Activated naive CD4-positive, alpha-beta T cell treated with anti-CD3 and anti-CD28 coated beads, Interleukin-2, amount 10 ng/mL, durations not matched to agents 7 days and 5 days (primary cell): Measurements from ENCODE around the gene TAF6L.
"Not testable (repeated sequence)": the region's sequence is repeated elsewhere in the genome, so short reads cannot be mapped to it uniquely, and the experiment has no call there.

Experiments used
- CTCF ChIA-PET: fragments of 350-600 bp; sonication (Branson Sonifier 250); formaldehyde crosslinking; loops from one replicate; lab custom pipeline; 2021; ENCODE audit warnings: antibody characterized with exemption; lab: Charles Lee
- DNase-seq: peaks from one replicate; pipeline ENCODE4 v3.0.0-alpha.2; 2020
- H3K27ac Mint-ChIP-seq: one replicate; pipeline ENCODE4 v1.8.0; 2021; ENCODE audit warnings: mild to moderate bottlenecking, moderate library complexity, mixed read lengths
- H3K27me3 Mint-ChIP-seq: one replicate; pipeline ENCODE4 v1.8.0; 2021; ENCODE audit warnings: mild to moderate bottlenecking, mixed read lengths
- H3K36me3 Mint-ChIP-seq: one replicate; pipeline ENCODE4 v1.8.0; 2021; ENCODE audit warnings: mixed read lengths
- H3K4me1 Mint-ChIP-seq: one replicate; pipeline ENCODE4 v1.8.0; 2021; ENCODE audit warnings: mixed read lengths
- H3K4me3 Mint-ChIP-seq: one replicate; pipeline ENCODE4 v1.8.0; 2021; ENCODE audit warnings: mild to moderate bottlenecking, moderate library complexity, mixed read lengths
- H3K9me3 Mint-ChIP-seq: one replicate; pipeline ENCODE4 v1.8.0; 2021; ENCODE audit warnings: mixed read lengths

TAF6L gene

DNA sequence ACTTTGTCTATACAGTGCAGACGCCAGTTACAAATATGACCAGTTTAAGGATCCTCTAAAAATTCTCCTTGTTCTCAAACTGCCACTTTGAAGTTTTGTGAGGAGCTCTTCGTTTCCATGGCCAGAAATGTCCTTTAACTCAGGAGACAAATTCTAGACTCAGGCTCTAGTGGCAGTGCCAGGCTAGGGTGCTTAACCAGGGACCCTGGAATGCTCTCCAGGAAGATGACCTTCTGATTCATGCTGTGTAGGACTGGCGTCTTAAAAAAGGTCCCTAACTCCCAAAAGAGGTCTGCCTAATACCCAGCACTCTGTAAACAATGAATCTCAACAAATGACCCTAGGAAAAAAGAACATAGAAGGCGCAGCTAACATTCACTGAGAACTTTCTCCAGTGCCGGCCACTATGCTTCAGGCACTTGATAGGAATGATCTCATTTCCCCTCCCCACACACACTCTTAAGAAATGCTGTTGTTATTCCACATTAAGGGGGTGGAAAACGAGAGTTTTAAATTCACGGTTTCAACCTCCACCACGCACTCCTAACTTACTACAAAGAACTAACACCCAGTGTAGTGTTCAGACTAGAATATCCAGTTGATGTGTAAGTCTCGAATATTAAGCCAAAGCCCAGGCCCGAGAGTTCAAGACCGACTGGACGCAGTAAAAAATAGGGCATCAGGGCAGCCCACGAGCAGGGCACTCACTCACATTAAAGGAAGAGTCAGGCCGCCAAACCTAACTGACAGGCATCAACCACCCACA, 33.3 kb downstream of the TAF6L start:
- DNase-seq = no peak
- CTCF ChIA-PET = interaction anchor here (1.2 to 1.5 kb wide), 2 partner anchors 10 to 18 kb away, joined by 4 to 6 read pairs; partner anchors contain the start of gene TMEM179B
- peak overlapping the region; percentile 97 for H3K27ac Mint-ChIP-seq
- H3K36me3 Mint-ChIP-seq = peaks cover 46% of the 10 kb centered on the region
- peaks cover 4% of the 10 kb centered on the region for H3K27me3 Mint-ChIP-seq
- H3K9me3 Mint-ChIP-seq = no peaks in the 10 kb centered on the region
- peak overlapping the region; percentile 97 for H3K4me3 Mint-ChIP-seq
- peaks cover 34% of the 10 kb centered on the region for H3K4me1 Mint-ChIP-seq

DNA sequence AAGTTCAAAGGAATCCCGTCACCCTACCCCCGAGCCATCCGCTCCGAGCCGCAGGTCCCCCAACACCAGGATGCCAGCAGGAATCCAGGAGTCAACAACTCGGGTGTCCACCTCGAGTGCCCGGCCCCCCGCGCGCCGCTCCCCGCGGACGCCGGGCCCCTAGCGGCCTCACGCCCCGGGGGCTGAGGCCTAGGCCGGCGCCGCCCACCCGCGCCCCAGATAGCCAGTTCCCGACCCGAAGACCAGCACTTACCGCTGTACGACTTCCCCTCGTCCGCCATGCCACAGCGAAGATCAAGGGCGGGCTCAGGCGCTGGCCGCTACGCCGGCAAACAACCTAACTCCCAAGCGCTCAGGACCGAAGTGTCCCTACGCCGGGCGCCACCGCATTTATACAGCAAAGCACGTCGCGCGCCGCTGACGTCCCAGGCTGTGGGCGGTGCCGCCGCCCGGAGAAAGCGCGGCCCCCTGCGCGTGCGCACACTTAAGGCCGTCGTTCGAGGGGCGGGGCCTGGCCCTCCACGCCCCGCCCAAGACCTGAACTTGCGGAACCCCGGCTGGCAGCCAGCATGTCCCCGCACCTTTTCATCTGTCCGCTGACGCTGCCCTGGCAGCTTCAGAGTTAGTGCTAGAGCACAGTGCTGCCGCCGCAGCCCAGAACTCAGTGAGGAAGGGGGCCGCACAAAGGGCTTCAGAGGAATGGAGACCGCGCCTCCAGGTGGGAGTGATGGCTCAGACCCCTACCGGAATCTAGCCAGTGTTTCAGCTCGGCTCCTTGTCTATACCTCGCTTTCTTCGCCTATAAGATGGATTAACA, 34.1 kb downstream of the TAF6L start, which contains the start of gene NXF1:
TSS of gene NXF1 (minus strand) at position 365 of the 817 bp plus-strand sequence. CDS start at position 281, 84 bp downstream.
- Mint-ChIP-seq H3K36me3 (peaks cover 38% of the 10 kb centered on the region), H3K4me1 (peaks cover 34% of the 10 kb centered on the region), H3K4me3 (peak within 1 kb of the TSS; percentile 97), H3K27ac (peak within 1 kb of the TSS; percentile 97), H3K27me3 (peaks cover 4% of the 10 kb centered on the region), H3K9me3 (no peaks in the 10 kb centered on the region)
- CTCF ChIA-PET = interaction anchor here (1.1 to 3.9 kb wide), 5 partner anchors 12 to 58 kb away, joined by 3 to 15 read pairs (median 4); partner anchors contain the start of gene TMEM179B
- peak; percentile 94 for DNase-seq

DNA sequence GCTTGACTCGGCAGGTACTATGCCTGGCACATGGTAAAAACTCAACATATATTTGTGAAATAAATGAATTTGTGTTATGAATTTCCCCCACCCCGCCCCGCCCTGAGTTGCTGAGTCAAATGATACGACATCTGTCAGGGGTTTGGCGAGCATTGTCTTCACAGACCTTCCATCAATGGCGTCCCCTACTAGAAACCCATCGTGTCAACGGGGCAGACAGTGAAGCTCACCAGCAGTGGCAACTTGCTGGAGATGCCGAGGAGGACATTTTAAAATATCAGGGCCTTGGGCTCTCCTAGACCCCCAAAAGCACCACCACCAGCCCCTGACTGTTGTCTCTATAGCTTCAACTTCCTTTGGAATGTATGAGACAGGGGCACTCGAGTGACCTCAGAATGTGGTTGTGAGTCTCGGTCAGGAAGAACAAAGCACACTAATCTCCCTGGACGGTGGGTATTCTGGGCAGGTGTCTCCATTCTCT, 34.8 kb downstream of the TAF6L start:
- no peaks in the 10 kb centered on the region for H3K9me3 Mint-ChIP-seq
- CTCF ChIA-PET = interaction anchor here (1.1 to 3.9 kb wide), 4 partner anchors 13 to 57 kb away, joined by 3 to 15 read pairs (median 4); no protein-coding TSS in a partner anchor
- H3K4me3 Mint-ChIP-seq = peak overlapping the region; percentile 97
- H3K36me3 Mint-ChIP-seq = peaks cover 34% of the 10 kb centered on the region
- H3K27me3 Mint-ChIP-seq = peaks cover 4% of the 10 kb centered on the region
- peak overlapping the region; percentile 97 for H3K27ac Mint-ChIP-seq
- H3K4me1 Mint-ChIP-seq = peaks cover 34% of the 10 kb centered on the region
- no peak for DNase-seq

DNA sequence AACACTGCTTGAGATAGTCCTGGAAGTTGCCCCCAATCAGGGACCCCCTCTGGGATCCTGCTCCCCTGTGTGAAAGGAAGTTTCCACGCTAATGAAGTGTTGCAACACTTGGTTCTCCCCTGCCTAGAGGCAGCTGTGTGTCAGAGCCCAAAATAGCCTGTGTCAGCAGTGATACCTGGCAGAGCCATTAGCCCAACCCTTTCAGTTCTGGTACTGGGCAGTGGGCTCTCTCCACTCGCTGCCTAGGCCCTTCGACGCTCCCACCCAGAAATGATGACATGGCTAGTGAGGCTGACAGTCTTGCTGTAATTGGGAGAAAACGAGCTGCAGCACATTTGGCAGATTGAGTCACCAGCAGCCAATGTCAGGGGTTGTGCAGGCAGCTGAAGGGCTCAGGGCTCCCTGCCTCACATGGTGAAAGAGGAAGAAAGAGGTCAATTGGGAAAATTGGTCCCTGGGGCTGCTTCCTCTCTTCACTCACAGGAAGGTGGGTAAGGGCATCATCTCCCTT, 35.5 kb downstream of the TAF6L start:
- Mint-ChIP-seq H3K4me1 (peaks cover 32% of the 10 kb centered on the region), H3K9me3 (no peaks in the 10 kb centered on the region), H3K27me3 (peaks cover 4% of the 10 kb centered on the region), H3K27ac (peak overlapping the region; percentile 97), H3K4me3 (peak overlapping the region; percentile 97), H3K36me3 (peaks cover 28% of the 10 kb centered on the region)
- CTCF ChIA-PET = interaction anchor here (1.1 to 3.9 kb wide), 4 partner anchors 13 to 57 kb away, joined by 3 to 15 read pairs (median 4); no protein-coding TSS in a partner anchor
- no peak for DNase-seq

DNA sequence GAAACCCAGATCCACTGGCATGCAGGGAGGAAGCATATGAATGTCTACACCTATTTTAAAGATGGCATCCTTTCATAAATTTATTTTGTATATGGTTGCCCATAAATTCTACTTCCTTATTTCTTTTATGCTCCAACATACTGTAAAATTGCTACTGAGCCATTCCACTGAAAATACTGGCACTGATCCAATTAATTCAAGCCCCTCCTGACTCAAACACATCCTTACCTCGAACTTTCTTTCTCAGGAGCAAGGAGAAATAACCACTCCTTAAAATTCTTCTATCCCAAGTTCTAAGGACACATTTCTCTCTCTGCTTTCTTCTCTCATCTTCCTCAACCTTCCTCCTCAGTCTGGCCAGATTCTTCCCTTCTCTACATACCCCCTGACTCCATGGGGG, 39.6 kb downstream of the TAF6L start:
- Mint-ChIP-seq H3K36me3 (peaks cover 4% of the 10 kb centered on the region), H3K4me1 (peaks cover 10% of the 10 kb centered on the region), H3K27ac (no peak overlapping the region), H3K27me3 (no peaks in the 10 kb centered on the region), H3K9me3 (no peaks in the 10 kb centered on the region), H3K4me3 (no peak overlapping the region)
- DNase-seq = no peak
- CTCF ChIA-PET = no interaction called here

DNA sequence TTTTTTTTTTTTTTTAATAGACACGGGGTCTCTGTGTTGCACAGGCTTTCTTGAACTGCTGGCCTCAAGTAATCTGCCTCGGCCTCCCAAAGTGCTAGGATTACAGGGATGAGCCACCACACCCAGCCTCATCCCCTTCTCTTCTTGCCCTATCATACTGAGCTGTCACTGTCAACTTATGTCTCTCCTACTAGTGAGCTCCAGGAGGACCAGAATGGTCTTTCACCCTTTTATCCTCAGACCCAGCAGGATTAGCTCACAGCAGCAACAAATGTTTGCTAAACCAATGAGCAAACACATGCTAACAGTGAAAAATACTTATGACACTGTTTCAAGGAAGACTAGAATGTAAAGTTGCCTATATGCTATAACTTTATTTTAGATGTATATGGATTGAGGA, 40.5 kb downstream of the TAF6L start:
- no peak overlapping the region for H3K4me3 Mint-ChIP-seq
- CTCF ChIA-PET = interaction anchor here (0.7 to 1.1 kb wide), 2 partner anchors 24 to 387 kb away, joined by 3 read pairs; partner anchors contain the start of gene TMEM179B

DNA sequence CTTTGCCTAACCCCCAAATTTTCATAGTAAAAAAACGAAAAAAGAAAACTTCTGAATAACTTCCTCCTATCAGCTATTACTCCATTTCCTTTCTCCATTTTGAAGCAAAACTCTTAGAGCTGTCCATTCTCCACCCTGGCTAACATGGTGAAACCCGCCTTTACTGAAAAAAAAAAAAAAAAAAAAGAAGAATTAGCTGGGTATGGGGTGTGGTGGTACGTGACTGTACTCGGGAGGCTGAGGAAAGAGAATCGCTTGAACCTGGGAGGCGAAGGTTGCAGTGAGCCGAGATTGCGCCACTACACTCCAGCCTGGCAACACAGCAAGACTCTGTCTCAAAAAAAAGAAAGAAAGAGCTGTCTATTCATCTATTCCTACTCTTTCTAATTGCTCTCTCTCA, 45.4 kb downstream of the TAF6L start:
- H3K27ac Mint-ChIP-seq = no peak overlapping the region
- H3K4me1 Mint-ChIP-seq = peaks cover 2% of the 10 kb centered on the region
- CTCF ChIA-PET = interaction anchor here (1.4 kb wide), 1 partner anchor 30 kb away, joined by 3 read pairs; no protein-coding TSS in a partner anchor
- H3K27me3 Mint-ChIP-seq = no peaks in the 10 kb centered on the region
- H3K9me3 Mint-ChIP-seq = no peaks in the 10 kb centered on the region
- no peak overlapping the region for H3K4me3 Mint-ChIP-seq
- peaks cover 19% of the 10 kb centered on the region for H3K36me3 Mint-ChIP-seq
- no peak for DNase-seq

More for the DNA sequence above, 40.5 kb downstream of the TAF6L start:
- no peak for DNase-seq
- H3K27me3 Mint-ChIP-seq = no peaks in the 10 kb centered on the region
- peaks cover 1% of the 10 kb centered on the region for H3K4me1 Mint-ChIP-seq
- H3K36me3 Mint-ChIP-seq = peaks cover 10% of the 10 kb centered on the region
- no peak overlapping the region for H3K27ac Mint-ChIP-seq
- no peaks in the 10 kb centered on the region for H3K9me3 Mint-ChIP-seq

DNA sequence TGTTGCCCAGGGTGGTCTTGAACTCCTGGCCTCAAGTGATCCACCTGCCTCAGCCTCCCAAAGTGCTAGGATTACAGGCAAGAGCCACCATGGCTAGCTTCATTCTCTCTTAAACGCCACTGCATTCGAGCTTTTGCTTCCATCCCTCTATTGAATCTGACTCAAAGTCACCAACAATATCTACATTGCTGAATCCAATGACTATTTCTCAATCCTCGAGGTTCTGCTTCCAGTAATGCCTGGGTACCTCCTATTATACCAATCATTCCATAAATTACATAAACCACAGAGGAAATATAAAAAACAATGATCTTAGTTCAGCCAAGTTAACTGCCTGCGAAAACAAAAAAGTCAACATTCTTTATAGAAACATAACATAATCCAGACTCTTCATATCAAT, 45.9 kb downstream of the TAF6L start:
- peaks cover 19% of the 10 kb centered on the region for H3K36me3 Mint-ChIP-seq
- peaks cover 2% of the 10 kb centered on the region for H3K4me1 Mint-ChIP-seq
- no peak overlapping the region for H3K27ac Mint-ChIP-seq
- H3K27me3 Mint-ChIP-seq = no peaks in the 10 kb centered on the region
- no peak overlapping the region for H3K4me3 Mint-ChIP-seq
- CTCF ChIA-PET = interaction anchor here (1.0 to 1.4 kb wide), 2 partner anchors 31 to 61 kb away, joined by 3 read pairs; no protein-coding TSS in a partner anchor
- no peak for DNase-seq
- H3K9me3 Mint-ChIP-seq = no peaks in the 10 kb centered on the region

DNA sequence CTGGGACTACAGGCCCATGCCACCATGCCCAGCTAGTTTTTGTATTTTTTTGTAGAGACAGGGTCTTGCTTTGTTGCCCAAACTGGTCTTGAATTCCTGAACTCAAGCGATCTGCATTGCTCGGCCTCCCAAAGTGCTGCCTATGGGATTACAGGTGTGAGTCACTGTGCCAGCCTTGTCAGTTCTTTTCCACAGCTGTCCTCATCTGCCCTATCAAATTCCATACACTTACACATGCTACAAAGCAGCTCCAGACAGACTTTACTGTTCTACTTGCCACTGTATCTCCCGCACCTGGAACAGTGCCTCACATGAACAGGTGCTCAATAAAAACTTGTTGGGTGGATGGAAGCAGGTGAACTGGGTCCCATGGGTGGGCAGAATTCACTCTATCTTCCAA, 52.5 kb downstream of the TAF6L start:
- H3K4me3 Mint-ChIP-seq = no peak overlapping the region
- no peak overlapping the region for H3K27ac Mint-ChIP-seq

DNA sequence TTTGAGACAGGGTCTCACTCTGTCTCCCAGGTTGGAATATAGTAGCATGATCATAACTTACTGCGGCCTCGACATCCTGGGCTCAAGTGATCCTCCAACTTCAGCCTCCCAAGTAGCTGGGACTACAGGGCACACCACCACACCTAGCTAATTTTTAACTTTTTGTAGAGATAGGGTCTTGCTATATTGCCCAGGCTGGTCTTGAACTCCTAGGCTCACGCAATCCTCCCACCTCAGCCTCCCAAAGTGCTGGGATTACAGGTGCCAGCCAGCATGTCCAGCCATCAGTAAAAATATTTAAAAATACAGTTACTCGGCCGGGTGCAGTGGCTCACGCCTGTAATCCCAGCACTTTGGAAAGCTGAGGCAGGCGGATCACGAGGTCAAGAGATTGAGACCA, 56.9 kb downstream of the TAF6L start:
- H3K9me3 Mint-ChIP-seq, H3K27ac Mint-ChIP-seq, H3K27me3 Mint-ChIP-seq, H3K4me3 Mint-ChIP-seq, DNase-seq: not testable (repeated sequence)
- CTCF ChIA-PET = interaction anchor here (1.4 to 1.6 kb wide), 2 partner anchors 34 to 42 kb away, joined by 3 to 5 read pairs; no protein-coding TSS in a partner anchor
- Mint-ChIP-seq H3K36me3 (peaks cover 43% of the 10 kb centered on the region), H3K4me1 (peaks cover 40% of the 10 kb centered on the region)

More for the DNA sequence above, 52.5 kb downstream of the TAF6L start:
- DNase-seq = no peak
- Mint-ChIP-seq H3K36me3 (peaks cover 51% of the 10 kb centered on the region), H3K27me3 (no peaks in the 10 kb centered on the region), H3K9me3 (no peaks in the 10 kb centered on the region), H3K4me1 (peaks cover 22% of the 10 kb centered on the region)
- CTCF ChIA-PET = interaction anchor here (0.9 kb wide), 2 partner anchors 37 to 54 kb away, joined by 3 read pairs; no protein-coding TSS in a partner anchor

DNA sequence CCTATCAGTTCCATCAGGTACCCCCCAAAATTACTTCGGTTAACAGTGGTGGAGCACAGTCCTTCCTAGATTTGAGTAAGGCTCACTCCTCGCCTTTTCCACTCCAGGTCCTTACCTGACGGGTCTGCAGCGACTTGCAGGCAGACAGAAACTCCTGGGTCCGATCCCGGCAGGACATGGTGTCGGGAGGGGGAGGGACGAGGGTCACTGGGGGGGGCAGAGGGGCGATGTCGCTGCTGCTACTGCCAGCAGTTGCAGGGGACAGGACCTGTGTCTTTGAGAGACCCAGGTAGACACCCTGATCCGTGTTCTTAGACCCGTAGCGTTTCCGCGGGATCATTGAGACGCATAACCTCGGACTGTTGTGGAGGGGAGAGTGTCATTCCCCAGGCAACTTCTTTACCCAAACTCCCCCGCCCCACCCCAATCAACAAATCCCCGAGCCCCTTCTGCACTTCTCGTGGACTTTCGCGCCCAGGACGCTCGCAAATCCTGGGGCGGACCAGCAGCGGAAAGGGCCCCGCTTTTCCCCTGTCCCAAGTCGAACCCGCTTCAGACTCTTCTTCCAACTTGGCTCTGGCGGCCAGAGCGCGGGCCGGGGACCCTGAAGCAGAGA, 59.8 kb downstream of the TAF6L start:
- no peaks in the 10 kb centered on the region for H3K27me3 Mint-ChIP-seq
- H3K36me3 Mint-ChIP-seq = peaks cover 34% of the 10 kb centered on the region
- peaks cover 44% of the 10 kb centered on the region for H3K4me1 Mint-ChIP-seq
- no peak for DNase-seq
- H3K9me3 Mint-ChIP-seq = no peaks in the 10 kb centered on the region
- peak overlapping the region; percentile 90 for H3K4me3 Mint-ChIP-seq
- CTCF ChIA-PET = interaction anchor here (2.1 kb wide), 1 partner anchor 44 kb away, joined by 18 read pairs; the partner anchor contains the start of gene TMEM179B
- H3K27ac Mint-ChIP-seq = peak overlapping the region; percentile 98

DNA sequence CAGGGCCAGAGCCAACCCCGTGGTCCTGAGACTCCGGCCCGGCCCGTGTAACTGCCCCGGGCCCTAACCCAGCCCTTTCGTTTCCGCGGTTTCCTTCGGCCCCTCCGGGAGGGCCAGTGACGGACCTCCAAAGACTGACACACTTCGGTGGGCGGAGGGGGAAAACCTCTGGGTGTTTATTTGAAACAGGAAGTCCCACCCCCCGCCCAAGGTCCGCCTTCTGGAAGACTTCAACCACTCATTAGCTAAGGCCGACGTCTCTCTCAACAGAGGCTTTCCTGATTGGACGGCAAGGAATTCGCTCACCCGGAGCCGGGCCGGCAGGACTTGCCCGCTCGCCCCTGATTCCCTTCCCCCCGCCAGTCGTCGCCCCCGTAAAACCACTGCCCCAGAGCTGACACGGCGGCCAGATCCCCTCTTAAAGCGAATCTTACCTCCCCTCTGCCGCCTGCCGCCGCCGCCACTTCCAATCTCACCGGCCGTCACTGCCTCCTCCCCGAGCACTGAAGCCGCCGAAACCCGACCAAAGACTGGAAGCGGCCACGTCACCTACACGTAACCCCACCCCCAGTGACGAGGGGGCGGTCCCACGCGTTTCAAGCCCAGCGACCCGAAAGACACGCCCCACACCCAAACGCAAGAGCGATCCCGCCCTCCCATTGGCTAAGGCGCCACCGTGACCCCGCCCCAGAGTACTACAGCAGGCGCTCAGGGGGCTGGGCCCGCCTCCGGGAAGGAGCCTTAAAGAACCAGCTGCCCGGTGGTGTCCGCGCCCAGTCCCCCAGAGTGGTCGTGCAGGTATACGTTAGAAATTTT, 60.5 kb downstream of the TAF6L start, which contains the start of gene STX5:
TSS of gene STX5 (minus strand) at position 532 of the 816 bp plus-strand sequence. CDS start 808 bp downstream, outside the sequence.
- CTCF ChIA-PET = interaction anchor here (0.5 to 2.1 kb wide), 3 partner anchors 45 to 59 kb away, joined by 3 to 18 read pairs (median 3); partner anchors contain the start of genes SLC3A2 and TMEM179B
- H3K4me1 Mint-ChIP-seq = peaks cover 45% of the 10 kb centered on the region
- peak; percentile 100 for DNase-seq
- peak within 1 kb of the TSS; percentile 98 for H3K27ac Mint-ChIP-seq
- H3K36me3 Mint-ChIP-seq = peaks cover 39% of the 10 kb centered on the region
- no peaks in the 10 kb centered on the region for H3K9me3 Mint-ChIP-seq
- H3K4me3 Mint-ChIP-seq = peak within 1 kb of the TSS; percentile 90
- H3K27me3 Mint-ChIP-seq = no peaks in the 10 kb centered on the region
